Activated CD4-positive, alpha-beta T cell treated with anti-CD3 and anti-CD28 coated beads, Interleukin-2, amount 10 ng/mL, durations not matched to agents 24 days and 14 days (primary cell): ENCODE measurements around the gene BRD3OS. TPM values are rescaled to one million over a fixed set of nuclear protein-coding genes. Genes with fewer than 3 reads are reported as not detected.
A peak's percentile ranks its signal among the peaks of the same experiment; 100 is the strongest.

Source experiments
- DNase-seq: peaks from one replicate; pipeline ENCODE4 v3.0.0; 2022
- H3K27ac Mint-ChIP-seq: one replicate; pipeline ENCODE4 v1.8.0; 2022; ENCODE audit warnings: mild to moderate bottlenecking, mixed read lengths
- H3K27me3 Mint-ChIP-seq: one replicate; pipeline ENCODE4 v1.8.0; 2022; ENCODE audit warnings: mixed read lengths
- H3K36me3 Mint-ChIP-seq: one replicate; pipeline ENCODE4 v1.8.0; 2022; ENCODE audit warnings: low read depth, mild to moderate bottlenecking, mixed read lengths
- H3K4me1 Mint-ChIP-seq: one replicate; pipeline ENCODE4 v1.8.0; 2021; ENCODE audit warnings: mixed read lengths
- H3K4me3 Mint-ChIP-seq: one replicate; pipeline ENCODE4 v1.8.0; 2022; ENCODE audit warnings: mild to moderate bottlenecking, moderate library complexity, mixed read lengths
- H3K9me3 Mint-ChIP-seq: one replicate; pipeline ENCODE4 v1.8.0; 2021; ENCODE audit warnings: mixed read lengths
- intact Hi-C: fragments of 100-400 bp; cut with micrococcal nuclease; formaldehyde crosslinking; loops from one replicate; pipeline ENCODE4 v1.15.1; 2023
- total RNA-seq: library from RNA; stranded (reverse); gene quantifications from 2 replicates; pipeline ENCODE4 v1.2.3, GENCODE V29; 2022

The BRD3OS gene
- total RNA-seq, 1 donor from 2014 or later = 14.9 TPM

- no peak for DNase-seq
- intact Hi-C loops = no loop called here
- peaks cover 40% of the 10 kb centered on the region for H3K36me3 Mint-ChIP-seq
- no peaks in the 10 kb centered on the region for H3K27me3 Mint-ChIP-seq
- H3K27ac Mint-ChIP-seq = no peak overlapping the region
- no peaks in the 10 kb centered on the region for H3K4me1 Mint-ChIP-seq
- no peaks in the 10 kb centered on the region for H3K9me3 Mint-ChIP-seq
- H3K4me3 Mint-ChIP-seq = no peak overlapping the region
Measured at GRCh38 chr9:134040176-134040565, 14.9 kb downstream of the BRD3OS start.

- peaks cover 35% of the 10 kb centered on the region for H3K36me3 Mint-ChIP-seq
- no peak overlapping the region for H3K4me3 Mint-ChIP-seq
- H3K4me1 Mint-ChIP-seq = no peaks in the 10 kb centered on the region
- H3K27me3 Mint-ChIP-seq = no peaks in the 10 kb centered on the region
- H3K27ac Mint-ChIP-seq = no peak overlapping the region
- no peaks in the 10 kb centered on the region for H3K9me3 Mint-ChIP-seq
- no peak for DNase-seq
- intact Hi-C loops = no loop called here
Measured at GRCh38 chr9:134040781-134041648, 15.7 kb downstream of the BRD3OS start.

- Mint-ChIP-seq H3K36me3 (peaks cover 32% of the 10 kb centered on the region), H3K27me3 (no peaks in the 10 kb centered on the region), H3K4me1 (no peaks in the 10 kb centered on the region), H3K9me3 (no peaks in the 10 kb centered on the region), H3K27ac (no peak overlapping the region), H3K4me3 (no peak overlapping the region)
- intact Hi-C loops = no loop called here
- DNase-seq = no peak
Measured at GRCh38 chr9:134041649-134041962, 16.3 kb downstream of the BRD3OS start.

GRCh38 chr9:134043531-134043988 is 18.3 kb downstream of the BRD3OS start:
- H3K4me1 Mint-ChIP-seq = no peaks in the 10 kb centered on the region
- intact Hi-C loops = no loop called here
- H3K9me3 Mint-ChIP-seq = no peaks in the 10 kb centered on the region
- no peak overlapping the region for H3K27ac Mint-ChIP-seq
- no peak for DNase-seq
- H3K4me3 Mint-ChIP-seq = no peak overlapping the region
- peaks cover 22% of the 10 kb centered on the region for H3K36me3 Mint-ChIP-seq
- H3K27me3 Mint-ChIP-seq = no peaks in the 10 kb centered on the region

GRCh38 chr9:134044944-134045343 is 19.7 kb downstream of the BRD3OS start:
- intact Hi-C loops = no loop called here
- Mint-ChIP-seq H3K36me3 (peaks cover 10% of the 10 kb centered on the region), H3K4me3 (no peak overlapping the region), H3K27ac (no peak overlapping the region), H3K4me1 (no peaks in the 10 kb centered on the region), H3K9me3 (no peaks in the 10 kb centered on the region), H3K27me3 (no peaks in the 10 kb centered on the region)
- no peak for DNase-seq

- H3K9me3 Mint-ChIP-seq = no peaks in the 10 kb centered on the region
- intact Hi-C loops = no loop called here
- H3K27me3 Mint-ChIP-seq = no peaks in the 10 kb centered on the region
- H3K36me3 Mint-ChIP-seq = peaks cover 7% of the 10 kb centered on the region
- no peak overlapping the region for H3K4me3 Mint-ChIP-seq
- no peak for DNase-seq
- H3K27ac Mint-ChIP-seq = no peak overlapping the region
- no peaks in the 10 kb centered on the region for H3K4me1 Mint-ChIP-seq
Measured at GRCh38 chr9:134045841-134046544, 20.7 kb downstream of the BRD3OS start.

GRCh38 chr9:134046894-134047681 is 21.8 kb downstream of the BRD3OS start:
- no peaks in the 10 kb centered on the region for H3K4me1 Mint-ChIP-seq
- no peak for DNase-seq
- intact Hi-C loops = no loop called here
- H3K27me3 Mint-ChIP-seq = no peaks in the 10 kb centered on the region
- H3K27ac Mint-ChIP-seq = no peak overlapping the region
- no peaks in the 10 kb centered on the region for H3K9me3 Mint-ChIP-seq
- no peak overlapping the region for H3K4me3 Mint-ChIP-seq
- peaks cover 11% of the 10 kb centered on the region for H3K36me3 Mint-ChIP-seq

- no peak overlapping the region for H3K4me3 Mint-ChIP-seq
- no peaks in the 10 kb centered on the region for H3K27me3 Mint-ChIP-seq
- H3K9me3 Mint-ChIP-seq = no peaks in the 10 kb centered on the region
- peaks cover 11% of the 10 kb centered on the region for H3K36me3 Mint-ChIP-seq
- no peak for DNase-seq
- H3K4me1 Mint-ChIP-seq = no peaks in the 10 kb centered on the region
- intact Hi-C loops = no loop called here
- H3K27ac Mint-ChIP-seq = no peak overlapping the region
Measured at GRCh38 chr9:134047868-134048581, 22.7 kb downstream of the BRD3OS start.

GRCh38 chr9:134048582-134048968 is 23.3 kb downstream of the BRD3OS start:
- DNase-seq = no peak
- no peak overlapping the region for H3K27ac Mint-ChIP-seq
- peaks cover 11% of the 10 kb centered on the region for H3K36me3 Mint-ChIP-seq
- no peaks in the 10 kb centered on the region for H3K4me1 Mint-ChIP-seq
- H3K9me3 Mint-ChIP-seq = no peaks in the 10 kb centered on the region
- H3K4me3 Mint-ChIP-seq = no peak overlapping the region
- no peaks in the 10 kb centered on the region for H3K27me3 Mint-ChIP-seq
- intact Hi-C loops = no loop called here

GRCh38 chr9:134049236-134049635 is 24.0 kb downstream of the BRD3OS start:
- no peak overlapping the region for H3K4me3 Mint-ChIP-seq
- no peak overlapping the region for H3K27ac Mint-ChIP-seq
- no peak for DNase-seq

GRCh38 chr9:134049772-134050588 is 24.7 kb downstream of the BRD3OS start:
- Mint-ChIP-seq H3K27me3 (no peaks in the 10 kb centered on the region), H3K9me3 (no peaks in the 10 kb centered on the region), H3K27ac (no peak overlapping the region), H3K4me3 (no peak overlapping the region), H3K36me3 (peaks cover 11% of the 10 kb centered on the region), H3K4me1 (no peaks in the 10 kb centered on the region)
- no peak for DNase-seq
- intact Hi-C loops = no loop called here

More at GRCh38 chr9:134049236-134049635, 24.0 kb downstream of the BRD3OS start:
- no peaks in the 10 kb centered on the region for H3K9me3 Mint-ChIP-seq
- H3K4me1 Mint-ChIP-seq = no peaks in the 10 kb centered on the region
- peaks cover 11% of the 10 kb centered on the region for H3K36me3 Mint-ChIP-seq
- intact Hi-C loops = no loop called here
- H3K27me3 Mint-ChIP-seq = no peaks in the 10 kb centered on the region

GRCh38 chr9:134050726-134051125 is 25.4 kb downstream of the BRD3OS start:
- intact Hi-C loops = no loop called here
- peaks cover 11% of the 10 kb centered on the region for H3K36me3 Mint-ChIP-seq
- no peak overlapping the region for H3K27ac Mint-ChIP-seq
- no peaks in the 10 kb centered on the region for H3K27me3 Mint-ChIP-seq
- H3K4me1 Mint-ChIP-seq = no peaks in the 10 kb centered on the region
- no peaks in the 10 kb centered on the region for H3K9me3 Mint-ChIP-seq
- H3K4me3 Mint-ChIP-seq = no peak overlapping the region
- no peak for DNase-seq

GRCh38 chr9:134051319-134051718 is 26.0 kb downstream of the BRD3OS start:
- H3K27ac Mint-ChIP-seq = peak overlapping the region; percentile 3
- intact Hi-C loops = no loop called here
- H3K36me3 Mint-ChIP-seq = peaks cover 11% of the 10 kb centered on the region
- H3K4me3 Mint-ChIP-seq = no peak overlapping the region
- DNase-seq = no peak
- no peaks in the 10 kb centered on the region for H3K9me3 Mint-ChIP-seq
- no peaks in the 10 kb centered on the region for H3K27me3 Mint-ChIP-seq
- H3K4me1 Mint-ChIP-seq = no peaks in the 10 kb centered on the region
